HG02642 (cell line): Measurements from ENCODE around the gene CCDC188.

ENCODE experiments used
- ATAC-seq: cut with Tn5 transposase; IDR thresholded peaks from one replicate; pipeline ENCODE4 v1.9.1; 2021; ENCODE audit warnings: mild to moderate bottlenecking; ENCODE audit not compliant: unreplicated experiment, poor library complexity

CCDC188 gene

GRCh38 chr22:20111045-20111688, 39.7 kb downstream of the CCDC188 start:
- ATAC-seq: no peak

- ATAC-seq: no peak
Measured at GRCh38 chr22:20110359-20110985, 40.4 kb downstream of the CCDC188 start.

- ATAC-seq: no peak
Measured at GRCh38 chr22:20109411-20110358, 41.2 kb downstream of the CCDC188 start.

- no peak for ATAC-seq
Measured at GRCh38 chr22:20108757-20109230, 42.1 kb downstream of the CCDC188 start.

- ATAC-seq: no peak
Measured at GRCh38 chr22:20107951-20108756, 42.7 kb downstream of the CCDC188 start.

- no peak for ATAC-seq
Measured at GRCh38 chr22:20107471-20107901, 43.4 kb downstream of the CCDC188 start.

GRCh38 chr22:20106849-20107237, 44.0 kb downstream of the CCDC188 start:
- no peak for ATAC-seq

GRCh38 chr22:20106205-20106848, 44.5 kb downstream of the CCDC188 start:
- no peak for ATAC-seq

GRCh38 chr22:20105456-20106204, 45.2 kb downstream of the CCDC188 start:
- ATAC-seq: no peak

GRCh38 chr22:20102203-20102780, 48.6 kb downstream of the CCDC188 start:
- ATAC-seq: no peak

GRCh38 chr22:20101638-20102037, 49.2 kb downstream of the CCDC188 start:
- no peak for ATAC-seq

- ATAC-seq: no peak
Measured at GRCh38 chr22:20099099-20099711, 51.6 kb downstream of the CCDC188 start.
